Stimulated activated CD4-positive, alpha-beta T cell treated with anti-CD3 and anti-CD28 coated beads, Interleukin-4, amount 100 ng/mL, for 24 hours (primary cell): ENCODE data around the gene EPHB1.

Source experiments
- DNase-seq: peaks from one replicate; pipeline ENCODE4 v3.0.0-alpha.2; 2020

EPHB1 gene

DNA sequence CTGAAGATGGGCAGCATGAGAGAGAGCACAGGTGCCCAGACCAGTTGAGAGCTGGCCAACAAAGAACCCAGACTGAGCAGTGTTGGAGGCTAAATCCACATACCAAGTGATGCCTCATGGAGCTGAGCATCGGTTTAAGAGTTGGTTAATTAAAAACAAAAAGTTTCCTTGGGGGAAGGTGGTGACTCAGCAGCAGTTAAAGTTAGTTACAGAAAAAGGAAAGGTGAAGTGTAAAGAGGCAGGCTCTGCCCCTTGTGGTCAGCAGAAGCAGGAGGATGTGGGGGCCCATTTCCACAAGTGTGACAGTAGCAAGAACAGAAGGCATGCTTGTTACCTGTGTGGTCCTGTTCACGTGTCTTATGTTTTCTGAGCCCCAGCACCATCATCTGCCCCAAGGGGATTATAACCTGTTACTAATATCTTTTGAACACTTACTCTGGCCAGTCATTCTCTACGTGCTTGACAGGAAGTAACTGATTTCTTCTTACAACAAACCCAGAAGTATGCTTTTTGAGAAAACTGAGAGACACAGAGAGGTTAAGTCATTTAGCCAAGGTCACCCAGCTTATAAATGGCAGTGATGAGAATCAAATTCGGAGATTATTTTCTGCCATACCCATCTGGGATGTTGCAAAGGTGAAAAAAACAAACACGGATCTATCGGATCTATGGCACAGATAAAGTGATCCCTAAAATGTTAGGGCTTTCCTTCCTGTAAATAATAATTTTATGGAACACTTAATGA, 91.0 kb downstream of the EPHB1 start:
- no peak for DNase-seq

DNA sequence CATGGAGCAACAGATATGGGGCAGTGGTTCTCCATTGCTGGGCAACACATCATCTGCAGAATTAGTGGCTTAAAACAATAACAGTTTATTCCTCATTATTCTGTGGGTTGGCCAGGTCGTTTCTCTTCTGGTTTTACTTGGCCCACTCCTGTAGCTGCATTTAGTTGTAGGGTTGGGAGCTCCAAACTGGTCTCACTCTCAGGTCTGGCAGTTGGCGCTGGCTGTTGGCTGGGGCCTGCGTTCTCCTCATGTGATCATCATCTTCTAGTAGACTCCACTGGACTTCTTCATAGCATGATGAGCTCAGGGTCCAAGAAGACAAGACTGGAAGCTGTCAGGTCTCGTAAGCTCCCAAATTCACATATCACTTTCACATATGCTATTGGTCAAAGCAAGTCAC, 91.9 kb downstream of the EPHB1 start:
- no peak for DNase-seq

DNA sequence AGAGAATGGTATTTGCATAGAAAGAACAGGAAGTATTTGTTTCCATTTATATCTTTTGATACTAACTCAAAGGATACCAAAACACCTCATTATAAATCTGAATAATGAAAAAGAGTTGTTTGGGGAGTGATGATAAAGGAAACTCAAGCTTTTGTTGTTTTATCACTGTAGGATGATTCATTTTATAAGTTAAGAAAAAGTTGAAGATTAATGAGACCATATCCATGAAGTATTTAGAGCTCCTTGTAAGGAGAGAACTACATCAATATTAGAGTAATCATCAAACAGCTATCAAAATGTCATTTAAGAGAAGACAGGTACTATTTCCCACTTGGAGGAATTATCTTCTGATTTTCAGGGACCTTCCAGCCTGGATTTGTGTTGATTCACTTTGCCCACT, 92.5 kb downstream of the EPHB1 start:
- DNase-seq = no peak

DNA sequence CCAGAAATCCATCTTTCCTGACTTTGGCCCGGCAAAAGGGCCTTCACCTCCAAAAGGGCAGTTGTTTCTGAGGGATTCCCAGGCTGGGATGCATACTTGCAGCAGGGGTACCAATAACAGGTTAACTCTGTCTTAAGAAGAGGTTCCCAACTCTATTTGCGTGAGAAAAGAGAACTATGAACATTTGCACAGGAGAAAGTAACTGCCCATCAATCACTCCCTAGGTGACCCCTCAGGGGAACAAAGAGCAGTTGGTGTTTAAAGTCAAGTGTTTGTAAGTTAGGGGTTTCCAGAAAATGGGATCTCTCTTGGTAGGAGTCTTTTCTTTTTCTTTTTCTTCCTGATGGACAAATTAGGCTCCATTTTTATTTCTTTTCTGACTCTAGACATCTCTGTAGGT, 97.3 kb downstream of the EPHB1 start:
- DNase-seq = no peak

DNA sequence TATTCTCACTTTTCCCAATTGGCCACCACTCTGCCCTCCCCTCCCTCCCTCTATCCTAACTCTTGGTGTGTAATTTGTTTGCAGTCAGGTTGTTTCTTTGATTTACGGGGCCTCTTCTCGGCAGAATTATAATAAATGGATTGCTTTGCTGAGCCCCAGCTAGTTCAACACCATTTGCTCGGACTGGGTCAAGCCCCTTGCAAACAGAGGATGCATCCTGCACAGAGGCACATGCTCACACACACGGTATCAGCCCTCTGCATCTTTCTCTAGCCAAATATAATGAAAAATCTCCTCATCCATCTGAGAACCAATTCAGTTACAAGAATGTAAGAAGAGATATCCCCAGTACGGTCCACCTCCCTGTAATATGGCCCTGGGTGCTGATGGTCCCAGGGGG, 97.7 kb downstream of the EPHB1 start:
- DNase-seq = no peak

DNA sequence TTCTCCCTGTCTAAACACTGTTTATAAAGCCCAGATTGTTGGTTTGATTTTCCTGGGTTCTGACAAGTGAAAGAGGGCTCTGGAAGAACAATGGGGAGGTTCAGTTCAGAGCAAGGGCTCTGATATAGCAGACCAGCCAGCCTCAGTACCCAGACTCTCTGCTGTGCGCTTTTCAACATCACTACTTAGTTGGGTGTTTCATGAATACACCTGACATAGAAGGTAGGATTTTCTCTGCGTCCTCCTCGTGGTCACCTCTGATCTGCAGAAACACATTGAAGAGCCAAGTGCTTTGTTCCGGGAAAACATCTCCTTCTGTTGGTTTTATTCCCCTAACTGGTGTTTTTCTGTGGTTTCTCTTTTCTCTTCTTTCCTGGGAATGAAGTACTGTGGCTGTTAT, 99.5 kb downstream of the EPHB1 start:
- no peak for DNase-seq

DNA sequence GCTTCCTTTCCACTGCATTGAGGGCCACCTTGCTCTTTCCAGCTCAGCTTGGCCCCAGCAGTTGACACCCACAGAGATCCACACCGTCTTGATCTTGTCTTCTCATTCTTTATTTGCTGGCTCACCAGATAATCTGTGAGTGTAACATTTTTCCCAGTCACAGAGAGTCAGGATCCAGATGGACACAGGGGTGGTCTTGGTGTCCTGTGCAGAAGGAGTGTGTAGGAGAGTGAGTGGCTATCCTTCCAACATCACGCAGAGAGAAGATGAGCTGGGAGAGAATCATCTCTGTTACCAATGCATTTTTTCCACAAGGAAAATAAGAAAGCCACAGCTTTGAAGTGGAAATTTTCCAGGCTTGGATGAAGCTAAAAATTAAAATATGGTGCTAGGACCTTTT, 100.1 kb downstream of the EPHB1 start:
- no peak for DNase-seq

DNA sequence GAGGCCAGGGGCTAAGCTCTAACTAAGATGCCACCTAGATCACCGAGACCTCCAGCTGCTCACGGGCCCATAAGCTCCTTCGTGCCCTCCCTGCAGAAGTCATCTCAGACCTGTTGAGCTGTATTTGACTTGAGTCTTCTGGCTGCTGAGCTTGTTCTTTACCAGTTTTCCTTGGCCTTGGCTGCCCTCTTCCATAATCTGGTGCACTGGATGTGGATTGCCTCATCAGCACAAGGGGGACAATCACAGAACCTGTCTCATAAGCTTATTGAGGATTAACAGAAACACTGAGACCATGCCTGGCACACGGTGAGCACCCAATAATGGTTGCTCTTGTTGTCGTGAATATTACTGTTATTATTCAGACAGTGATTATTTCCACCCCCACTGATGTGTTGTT, 101.1 kb downstream of the EPHB1 start:
- no peak for DNase-seq

DNA sequence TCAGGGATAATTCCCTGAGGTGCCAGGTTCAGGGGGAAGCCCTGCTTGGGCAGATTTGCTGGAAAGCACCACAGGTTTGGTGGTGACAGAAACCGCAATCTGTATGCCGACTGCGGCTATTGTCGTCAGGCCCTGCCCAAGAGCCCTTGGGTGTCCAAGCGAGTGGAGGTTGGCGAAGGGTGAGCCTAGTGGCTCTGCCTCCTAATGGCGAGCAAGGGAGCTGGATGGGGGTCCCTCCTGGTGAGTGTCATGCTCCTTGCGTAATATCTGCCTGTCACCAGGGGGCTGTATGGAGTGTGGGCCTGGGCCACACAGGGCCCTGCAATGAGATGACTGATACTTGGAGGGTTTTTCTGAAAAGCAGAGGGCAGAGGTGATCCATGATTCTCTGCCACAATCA, 101.6 kb downstream of the EPHB1 start:
- DNase-seq = no peak

DNA sequence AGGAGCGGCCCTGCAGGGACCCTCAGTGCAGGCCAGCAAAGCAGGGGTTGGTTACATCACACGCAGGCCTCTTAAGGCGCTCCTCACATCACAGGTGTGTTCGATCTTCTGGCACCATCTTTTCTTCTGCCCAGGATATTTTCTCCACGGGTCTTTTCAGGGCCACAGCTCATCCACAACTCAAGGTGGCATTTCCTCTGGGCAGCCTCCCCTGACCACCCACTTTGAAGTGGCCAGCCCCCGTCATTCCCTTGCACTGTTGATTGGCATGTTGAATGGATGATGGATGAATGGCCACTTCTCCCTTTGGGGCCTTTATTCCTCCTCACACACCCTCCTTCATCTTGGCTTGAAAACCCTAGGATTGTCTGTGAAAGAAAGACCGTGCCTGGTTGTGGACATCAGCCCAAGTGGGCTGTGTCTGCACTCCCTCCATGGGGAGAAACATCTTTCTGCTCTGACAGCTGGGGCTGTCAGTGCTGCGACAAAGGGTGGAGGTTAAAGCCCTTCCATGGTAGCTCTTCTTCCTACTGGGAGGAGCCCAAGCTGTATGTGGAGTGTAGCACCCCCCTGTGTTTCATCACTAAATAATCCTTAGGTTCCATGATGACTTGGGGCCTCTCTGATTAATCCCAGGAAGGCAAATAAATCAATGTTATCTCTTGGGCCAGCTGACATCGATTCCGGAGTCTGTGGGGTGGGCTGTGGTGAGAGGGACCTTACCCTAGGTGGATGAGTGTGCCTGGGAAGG, 102.5 kb downstream of the EPHB1 start:
- DNase-seq = no peak

DNA sequence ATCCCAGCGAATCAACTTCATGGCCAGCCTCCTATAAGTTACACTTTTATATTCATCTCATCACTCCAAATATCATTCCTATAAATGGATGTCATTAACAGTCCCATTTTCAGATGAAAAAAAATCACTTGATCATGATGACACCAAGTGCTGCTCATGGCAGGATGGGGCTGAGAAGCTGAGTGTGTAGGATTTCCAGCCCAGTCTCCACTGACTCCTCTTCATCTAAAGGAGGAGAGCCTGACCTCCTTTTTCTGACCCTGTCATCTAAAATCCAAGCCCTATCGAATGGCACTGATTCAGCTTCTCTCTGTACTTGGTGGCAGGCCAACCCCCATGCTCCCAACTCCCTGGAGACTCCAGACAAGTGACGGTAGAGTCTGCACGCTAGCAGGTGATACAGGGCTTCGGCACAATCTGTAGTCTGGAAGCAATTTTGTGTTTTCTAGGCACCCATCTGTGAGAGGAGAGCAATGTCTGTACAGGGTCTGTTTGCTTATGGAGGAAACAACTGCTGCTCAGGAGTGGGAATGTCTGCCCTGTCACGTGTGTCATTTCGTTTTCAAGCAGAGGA, 103.2 kb downstream of the EPHB1 start:
- DNase-seq = no peak

DNA sequence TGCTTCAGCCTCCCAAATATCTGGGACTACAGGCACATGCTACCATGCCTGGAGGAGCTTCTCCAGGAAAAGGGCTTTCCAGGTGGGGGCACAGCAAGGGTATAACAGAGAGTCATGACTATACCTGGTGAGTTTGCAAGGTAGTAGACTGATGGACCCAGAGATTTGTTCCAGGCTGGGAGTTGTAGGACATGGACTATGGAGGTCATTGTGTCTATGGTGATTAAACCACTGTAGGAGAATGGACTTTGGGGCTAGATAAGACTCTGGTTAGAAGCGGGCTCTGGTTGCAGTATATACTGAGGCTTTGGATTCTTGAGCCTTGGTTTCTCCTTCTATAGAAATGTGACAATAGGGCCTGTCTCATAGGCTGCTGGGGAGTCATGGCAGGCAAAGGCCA, 104.7 kb downstream of the EPHB1 start:
- DNase-seq = no peak

DNA sequence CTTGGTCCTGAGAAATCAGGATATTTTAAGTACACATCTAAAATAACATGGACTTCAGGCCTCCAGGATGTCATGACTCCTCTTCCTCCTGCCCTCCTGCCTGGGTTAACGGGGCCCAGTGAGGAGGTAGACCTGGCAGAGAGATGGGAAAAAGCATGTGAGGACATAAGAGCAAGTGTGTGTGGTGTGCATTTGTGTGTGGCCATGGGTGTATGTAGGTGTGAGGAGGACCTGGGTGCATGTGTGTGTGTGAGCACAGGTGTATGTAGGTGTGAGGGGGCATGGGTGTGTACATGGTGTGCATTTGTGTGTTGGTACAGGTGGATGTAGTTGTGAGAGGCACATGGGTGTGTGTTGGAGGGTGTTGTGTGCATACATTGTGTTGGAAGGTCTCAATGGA, 105.4 kb downstream of the EPHB1 start:
- no peak for DNase-seq

DNA sequence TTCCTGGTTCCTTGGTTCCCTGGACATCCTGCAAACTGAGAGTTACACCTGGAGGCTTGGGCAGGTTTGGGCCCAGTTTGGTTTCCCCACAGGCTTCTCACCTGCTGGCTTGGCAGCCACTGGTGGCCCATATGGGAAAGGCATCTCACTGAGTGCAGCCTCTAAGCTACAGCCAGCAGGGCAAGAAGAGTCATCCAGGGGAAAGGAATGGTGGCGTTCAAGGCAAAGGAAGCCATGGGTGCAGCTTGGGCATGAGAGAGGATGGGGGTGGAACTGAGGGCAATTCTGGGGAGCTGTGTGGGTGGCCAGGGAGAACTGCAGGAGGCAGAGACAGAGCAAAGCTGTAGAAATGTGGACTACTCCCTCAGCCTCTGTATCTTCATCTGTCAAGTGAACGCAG, 106.4 kb downstream of the EPHB1 start:
- no peak for DNase-seq

DNA sequence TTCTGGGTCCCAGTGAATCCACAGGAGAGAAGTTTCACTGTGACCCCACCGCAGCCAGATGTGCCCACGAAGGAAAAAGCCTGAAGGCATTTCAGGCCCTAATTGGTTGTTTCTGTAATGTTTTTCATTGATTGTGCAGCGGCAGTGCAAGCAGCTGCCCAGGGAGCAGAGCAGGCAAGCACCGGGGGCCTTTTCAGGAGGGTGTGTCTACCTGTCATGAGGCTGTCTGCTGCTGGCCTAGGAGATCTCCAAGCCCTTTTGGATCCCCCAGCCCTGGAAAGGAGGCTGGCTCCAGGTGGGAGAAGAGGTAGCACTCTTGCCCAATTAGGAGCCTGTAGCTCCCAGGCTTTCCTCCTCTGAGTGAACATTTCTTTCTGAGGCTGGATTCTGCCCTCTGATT, 108.8 kb downstream of the EPHB1 start:
- no peak for DNase-seq

DNA sequence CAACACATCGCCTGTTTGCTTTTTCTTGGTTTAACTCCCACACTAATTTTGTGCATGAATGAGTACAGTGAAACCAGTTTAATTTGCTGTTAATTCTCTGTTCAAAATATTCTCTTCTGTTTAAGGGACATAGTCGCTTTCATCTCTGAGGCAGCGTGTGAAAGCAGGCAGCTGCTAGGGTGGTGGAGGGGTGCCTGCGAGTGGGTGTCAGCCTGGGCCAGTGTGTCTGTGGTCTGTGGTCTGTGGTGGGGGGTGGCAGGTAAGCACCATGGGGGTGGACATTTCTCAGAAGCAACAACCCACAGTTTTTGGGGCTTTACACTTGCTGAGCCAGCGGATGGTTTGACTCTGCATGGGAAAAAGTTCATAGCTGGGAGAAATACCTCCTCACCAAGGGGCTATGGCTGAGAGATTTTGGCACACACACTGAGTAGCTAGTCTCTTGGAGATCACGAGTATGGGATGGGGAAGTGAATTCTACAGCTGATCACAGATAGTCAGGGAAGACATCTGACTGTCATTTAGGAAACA, 109.2 kb downstream of the EPHB1 start:
- DNase-seq = peak; percentile 5

DNA sequence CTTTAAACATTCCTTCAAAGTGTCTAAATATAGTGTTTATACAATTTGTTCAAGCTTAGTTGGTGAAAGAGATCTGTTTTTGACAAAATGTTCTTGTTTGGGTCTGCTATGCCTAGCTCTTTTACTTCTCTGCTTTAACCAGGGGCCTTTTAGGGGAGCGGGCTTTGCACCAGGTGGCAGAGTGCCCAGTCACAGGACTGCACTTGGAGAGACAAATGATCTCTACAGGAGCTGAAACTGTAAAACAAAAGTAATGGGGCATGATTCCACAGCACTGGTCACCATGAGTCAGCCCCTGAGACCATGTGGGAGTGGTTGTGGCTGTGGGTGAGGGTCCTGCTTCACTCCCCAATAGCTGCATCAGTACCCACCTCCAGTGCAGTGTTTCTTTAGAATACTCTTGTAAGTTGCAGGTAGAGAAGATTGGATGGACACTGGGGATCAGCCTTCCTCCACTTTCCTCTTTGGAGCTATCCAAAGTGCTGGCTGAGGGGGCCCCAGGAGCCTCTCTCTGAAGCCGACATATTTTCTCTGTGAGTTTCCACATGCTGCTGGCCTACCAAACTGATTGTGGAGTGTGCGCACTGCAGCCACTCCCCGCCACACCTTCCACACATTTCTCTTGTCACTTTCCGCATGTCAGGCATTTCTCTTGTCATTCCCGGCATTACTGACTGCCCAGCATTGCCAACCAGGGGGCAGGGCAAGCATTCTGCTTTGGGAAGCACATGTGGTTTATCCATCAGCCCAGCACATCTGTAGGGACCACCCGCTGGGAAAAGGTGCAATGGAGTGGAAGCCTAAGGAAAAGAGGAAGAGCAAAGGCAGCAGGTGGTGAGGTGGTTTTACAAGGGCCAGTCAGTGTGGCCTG, 110.0 kb downstream of the EPHB1 start:
- DNase-seq = no peak

DNA sequence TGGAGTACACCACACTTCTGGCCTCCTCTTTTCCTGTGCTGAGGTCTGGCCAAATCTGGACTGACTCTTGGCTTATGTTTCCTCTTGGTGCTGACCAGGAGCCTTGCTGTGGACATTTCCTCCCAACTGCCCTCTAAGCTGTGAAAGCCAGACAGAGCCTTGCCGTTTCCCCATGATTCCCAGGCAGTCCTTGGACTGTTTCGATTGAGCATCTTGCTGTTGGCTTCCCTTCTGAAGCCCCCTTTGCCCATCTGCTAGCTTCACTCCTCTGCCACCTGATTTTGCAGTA, 110.5 kb downstream of the EPHB1 start:
- no peak for DNase-seq

DNA sequence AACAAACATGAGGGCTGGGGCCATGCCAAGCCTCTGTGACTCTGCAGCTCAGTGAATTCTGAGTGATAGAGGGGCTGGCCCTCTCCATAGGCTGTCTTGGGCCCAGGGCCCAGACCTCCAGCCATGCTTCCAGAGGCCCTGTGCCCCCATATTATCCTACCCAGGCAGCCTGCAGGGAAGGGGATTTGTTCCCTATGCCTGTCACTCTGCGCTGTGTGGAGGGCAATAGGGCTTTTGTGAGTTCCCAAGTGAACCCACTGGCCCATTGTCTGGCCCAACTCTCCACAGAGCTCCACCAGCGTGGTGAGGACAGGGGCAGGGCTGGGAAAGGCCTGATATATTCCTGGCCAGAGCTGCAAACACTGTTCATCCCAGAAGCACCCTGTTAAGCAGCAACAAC, 113.2 kb downstream of the EPHB1 start:
- DNase-seq = no peak

DNA sequence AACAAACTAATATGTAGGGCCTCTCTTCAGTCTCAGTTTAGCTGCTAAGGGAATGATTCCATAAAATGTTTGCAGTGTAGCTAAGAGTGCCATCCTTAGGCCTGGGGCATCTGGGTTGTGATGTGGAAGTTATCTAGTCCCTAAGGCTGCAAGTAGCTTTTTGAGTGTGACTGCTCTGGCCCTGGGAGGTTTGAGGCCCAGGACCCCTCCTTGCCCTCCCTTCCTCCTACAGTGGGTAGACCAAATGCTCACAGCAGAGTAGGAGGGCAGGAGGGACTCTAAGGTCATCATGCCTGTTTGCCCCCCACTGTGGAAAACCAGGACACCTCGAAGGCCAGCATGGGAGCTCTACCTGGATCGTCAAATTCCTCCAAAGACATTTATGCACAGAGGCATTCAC, 115.0 kb downstream of the EPHB1 start:
- no peak for DNase-seq

DNA sequence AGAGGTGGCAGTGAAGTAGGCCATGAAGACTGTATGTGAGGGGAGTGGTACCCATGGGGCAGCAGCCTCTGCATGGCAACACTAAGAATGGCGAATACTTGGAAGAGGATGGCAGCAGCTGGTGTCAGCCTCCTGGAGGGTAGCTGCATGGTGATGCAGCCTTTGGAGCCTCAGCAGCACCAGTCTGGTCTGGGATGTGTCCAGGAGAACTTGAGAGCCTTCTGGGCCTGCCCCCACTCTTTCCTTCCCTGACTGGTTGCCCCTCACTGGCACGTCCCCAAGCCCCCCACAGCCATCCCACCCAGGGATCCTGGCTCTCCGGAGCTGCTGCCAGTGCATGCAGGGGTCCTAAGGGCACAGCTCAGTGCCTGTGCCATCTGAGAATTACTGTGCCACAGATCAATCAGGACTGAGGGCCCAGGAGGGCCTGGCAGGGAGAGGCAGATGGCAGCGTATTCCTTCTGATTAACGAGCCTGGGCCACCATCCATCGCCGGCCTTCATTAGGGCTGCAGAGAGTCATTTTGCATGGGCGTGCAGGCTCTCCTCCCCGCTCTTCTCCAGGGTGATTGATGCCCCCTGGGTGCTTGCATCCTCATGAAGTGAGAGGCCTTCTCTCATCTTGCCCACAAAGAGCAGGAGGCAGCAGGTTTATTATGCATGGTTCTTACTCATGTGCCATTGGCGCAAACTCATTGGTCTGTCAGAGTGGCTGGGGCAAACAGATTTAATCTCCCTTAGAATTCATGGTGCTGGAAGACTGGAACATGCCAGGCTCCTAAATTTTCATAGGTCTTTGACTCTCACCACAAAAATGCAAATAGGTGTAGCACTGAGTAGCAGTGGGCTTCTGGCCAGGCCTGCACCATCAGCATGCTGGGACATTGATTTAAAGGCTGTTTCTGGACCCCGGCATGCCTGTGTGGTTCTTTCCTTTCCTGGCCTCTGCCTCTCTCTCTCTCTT, 116.8 kb downstream of the EPHB1 start:
- no peak for DNase-seq

DNA sequence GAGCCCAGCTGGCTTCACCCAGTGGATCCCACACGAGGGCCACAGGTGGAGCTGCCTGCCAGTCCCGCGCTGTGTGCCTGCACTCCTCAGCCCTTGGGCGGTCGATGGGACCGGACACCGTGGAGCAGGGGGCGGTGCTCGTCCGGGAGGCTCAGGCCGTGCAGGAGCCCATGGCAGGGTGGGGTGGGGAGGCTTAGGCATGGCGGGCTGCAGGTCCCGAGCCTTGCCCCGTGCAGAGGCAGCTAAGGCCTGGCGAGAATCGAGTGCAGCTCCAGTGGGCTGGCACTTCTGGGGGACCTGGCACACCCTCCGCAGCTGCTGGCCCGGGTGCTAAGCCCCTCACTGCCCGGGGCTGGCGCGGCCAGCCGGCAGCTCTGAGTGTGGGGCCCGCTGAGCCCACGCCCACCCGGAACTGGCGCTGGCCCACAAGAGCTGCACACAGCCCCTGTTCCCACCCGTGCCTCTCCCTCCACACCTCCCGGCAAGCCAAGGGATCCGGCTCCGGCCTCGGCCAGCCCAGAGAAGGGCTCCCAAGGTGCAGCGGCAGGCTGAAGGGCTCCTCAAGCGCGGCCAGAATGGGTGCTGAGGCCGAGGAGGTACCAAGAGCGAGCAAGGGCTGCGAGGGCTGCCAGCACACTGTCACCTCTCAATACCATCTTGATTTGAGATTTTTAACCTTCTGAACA, 121.4 kb downstream of the EPHB1 start:
- DNase-seq = no peak
